Trophoblast cell (in vitro differentiated cells and primary cell): ENCODE results near the gene MS4A6E.
A peak's percentile ranks its signal among the peaks of the same experiment; 100 is the strongest.

ENCODE experiments used
- DNase-seq, 2 donors: peaks; one replicate each; pipeline ENCODE4 v3.0.0-alpha.2; 2016
- H2AFZ ChIP-seq: 2 replicates; pipeline ENCODE4 v1.6.1; 2013; ENCODE audit warnings: low read length, moderate library complexity, mild to moderate bottlenecking; ENCODE audit not compliant: insufficient read depth, poor library complexity
- H2AK5ac ChIP-seq: 2 replicates; pipeline ENCODE4 v1.6.1; 2013; ENCODE audit warnings: mild to moderate bottlenecking, low read length
- H2BK120ac ChIP-seq: 2 replicates; pipeline ENCODE4 v1.6.1; 2013; ENCODE audit warnings: low read length, mild to moderate bottlenecking, moderate library complexity; ENCODE audit not compliant: insufficient read depth, poor library complexity
- H2BK12ac ChIP-seq: 2 replicates; pipeline ENCODE4 v1.6.1; 2013; ENCODE audit warnings: mild to moderate bottlenecking, low read length, moderate library complexity
- H2BK5ac ChIP-seq: 2 replicates; pipeline ENCODE4 v1.6.1; 2013; ENCODE audit warnings: low read length, low read depth, moderate library complexity, mild to moderate bottlenecking; ENCODE audit not compliant: poor library complexity
- H3K14ac ChIP-seq: 2 replicates; pipeline ENCODE4 v1.6.1; 2013; ENCODE audit warnings: mild to moderate bottlenecking, low read length
- H3K18ac ChIP-seq: 2 replicates; pipeline ENCODE4 v1.6.1; 2013; ENCODE audit warnings: mild to moderate bottlenecking, low read length
- H3K23ac ChIP-seq: 2 replicates; pipeline ENCODE4 v1.6.1; 2013; ENCODE audit warnings: low read length
- H3K27ac ChIP-seq: 2 replicates; pipeline ENCODE4 v1.5.1; 2013; ENCODE audit warnings: low read depth, mild to moderate bottlenecking, inconsistent platforms, low read length, moderate library complexity
- H3K27me3 ChIP-seq: 2 replicates; pipeline ENCODE4 v1.6.1; 2013; ENCODE audit warnings: inconsistent platforms, mild to moderate bottlenecking, low read length, moderate library complexity; ENCODE audit not compliant: insufficient read depth
- H3K36me3 ChIP-seq, 2 experiments: 1 replicate in 1 of 2; 2 replicates in 1 of 2; pipeline ENCODE4 v1.6.1; 2013; ENCODE audit warnings: low read length in 2 of 2, mild to moderate bottlenecking in 2 of 2, moderate library complexity in 1 of 2; ENCODE audit not compliant: insufficient read depth in 2 of 2, control insufficient read depth in 1 of 2
- H3K4ac ChIP-seq: 2 replicates; pipeline ENCODE4 v1.6.1; 2013; ENCODE audit warnings: low read depth, mild to moderate bottlenecking, low read length, moderate library complexity
- H3K4me1 ChIP-seq, 2 experiments: 1 replicate in 1 of 2; 2 replicates in 1 of 2; pipeline ENCODE4 v1.6.1; 2013; ENCODE audit warnings: low read length in 2 of 2, mild to moderate bottlenecking in 2 of 2, moderate library complexity in 1 of 2; ENCODE audit not compliant: insufficient read depth in 2 of 2, control insufficient read depth in 1 of 2
- H3K4me2 ChIP-seq: 2 replicates; pipeline ENCODE4 v1.6.1; 2013; ENCODE audit warnings: inconsistent platforms, mild to moderate bottlenecking, low read length, moderate library complexity
- H3K4me3 ChIP-seq: 2 replicates; pipeline ENCODE4 v1.5.1; 2013; ENCODE audit warnings: mild to moderate bottlenecking, low read depth, low read length, inconsistent platforms
- H3K79me1 ChIP-seq: one replicate; pipeline ENCODE4 v1.6.1; 2013; ENCODE audit warnings: low read length
- H3K79me2 ChIP-seq: 2 replicates; pipeline ENCODE4 v1.6.1; 2013; ENCODE audit warnings: low read length, mild to moderate bottlenecking; ENCODE audit not compliant: control insufficient read depth, insufficient read depth, poor library complexity
- H3K9ac ChIP-seq: 2 replicates; pipeline ENCODE4 v1.6.1; 2013; ENCODE audit warnings: mild to moderate bottlenecking, low read length
- H3K9me3 ChIP-seq: 2 replicates; pipeline ENCODE4 v1.6.1; 2013; ENCODE audit warnings: low read depth, mild to moderate bottlenecking, control low read depth, inconsistent platforms, low read length; ENCODE audit not compliant: insufficient read depth
- H4K12ac ChIP-seq: 2 replicates; pipeline ENCODE4 v1.6.1; 2013; ENCODE audit warnings: low read depth, mild to moderate bottlenecking, low read length, moderate library complexity
- H4K8ac ChIP-seq: 2 replicates; pipeline ENCODE4 v1.6.1; 2013; ENCODE audit warnings: low read depth, mild to moderate bottlenecking, low read length, moderate library complexity
- H4K91ac ChIP-seq: one replicate; pipeline ENCODE4 v1.6.1; 2013; ENCODE audit warnings: low read depth, mild to moderate bottlenecking, low read length, moderate library complexity
- WGBS: extraction: QIAGEN DNeasy Blood & Tissue Kit; methylation state at CpG from one replicate; pipeline ENCODE4 v1.1.7; 2013; ENCODE audit warnings: missing lambda C conversion rate; ENCODE audit not compliant: insufficient read length, insufficient coverage; ENCODE audit errors: extremely low coverage; 5-methylcytosine and 5-hydroxymethylcytosine counted together

Gene MS4A6E

GRCh38 chr11:60371854-60372253 is 44.8 kb downstream of the MS4A6E start:
- Histone ChIP-seq H2BK12ac (no peak overlapping the region), H3K4me3 (no peak overlapping the region), H3K18ac (no peak overlapping the region), H2BK5ac (no peak overlapping the region), H3K79me2 (no peaks in the 10 kb centered on the region), H4K91ac (no peak overlapping the region), H3K79me1 (peaks cover 10% of the 10 kb centered on the region), H3K9me3 (peaks cover 2% of the 10 kb centered on the region), H2AFZ (no peak overlapping the region), H2AK5ac (no peak overlapping the region), H4K12ac (no peak overlapping the region), H3K27ac (no peak overlapping the region), H3K9ac (no peak overlapping the region), H3K23ac (no peak overlapping the region), H4K8ac (no peak overlapping the region), H3K27me3 (no peaks in the 10 kb centered on the region), H3K36me3 (no peaks in the 10 kb centered on the region), H2BK120ac (no peak overlapping the region), H3K14ac (no peak overlapping the region), H3K4me1 (peaks cover 2 to 3% of the 10 kb centered on the region in 2 experiments), H3K4ac (no peak overlapping the region), H3K4me2 (no peak overlapping the region)
- no CpG with 5 or more reads among the region's 1 CpG for WGBS
- DNase-seq, result no peak

- Histone ChIP-seq H3K4me3 (no peak overlapping the region), H3K27ac (peak overlapping the region; percentile 46), H4K8ac (no peak overlapping the region), H4K91ac (no peak overlapping the region), H4K12ac (no peak overlapping the region), H3K9ac (no peak overlapping the region), H3K4me2 (no peak overlapping the region), H3K23ac (no peak overlapping the region), H3K9me3 (peaks cover 2% of the 10 kb centered on the region), H2BK5ac (peak overlapping the region; percentile 23), H2BK12ac (no peak overlapping the region), H3K4ac (no peak overlapping the region), H3K18ac (no peak overlapping the region), H3K27me3 (no peaks in the 10 kb centered on the region), H3K79me1 (peaks cover 14% of the 10 kb centered on the region), H2AK5ac (no peak overlapping the region), H2BK120ac (no peak overlapping the region), H3K36me3 (no peaks in the 10 kb centered on the region), H3K4me1 (peaks cover 2 to 3% of the 10 kb centered on the region in 2 experiments), H3K79me2 (no peaks in the 10 kb centered on the region), H3K14ac (no peak overlapping the region), H2AFZ (no peak overlapping the region)
- no CpG with 5 or more reads among the region's 3 CpGs for WGBS
- peak; percentile 77 to 84 for DNase-seq
These were observed 45.7 kb downstream of the MS4A6E start for GRCh38 chr11:60372767-60373166.

GRCh38 chr11:60375316-60375715 is 48.3 kb downstream of the MS4A6E start:
- Histone ChIP-seq H3K79me1 (peaks cover 19% of the 10 kb centered on the region), H3K79me2 (no peaks in the 10 kb centered on the region), H3K9ac (no peak overlapping the region), H3K14ac (peak overlapping the region; percentile 55), H2AFZ (no peak overlapping the region), H3K4me2 (no peak overlapping the region), H2BK120ac (peak overlapping the region; percentile 30), H4K91ac (peak overlapping the region; percentile 38), H4K8ac (no peak overlapping the region), H3K27ac (no peak overlapping the region), H3K9me3 (peaks cover 2% of the 10 kb centered on the region), H3K4me1 (peaks cover 5% of the 10 kb centered on the region in 2 experiments), H2AK5ac (no peak overlapping the region), H3K18ac (no peak overlapping the region), H3K4me3 (no peak overlapping the region), H3K36me3 (no peaks in the 10 kb centered on the region), H3K23ac (no peak overlapping the region), H4K12ac (no peak overlapping the region), H2BK5ac (peak overlapping the region; percentile 30), H2BK12ac (peak overlapping the region; percentile 63), H3K27me3 (no peaks in the 10 kb centered on the region), H3K4ac (no peak overlapping the region)
- DNase-seq, result no peak
- WGBS, result no CpG with 5 or more reads among the region's 3 CpGs

- Histone ChIP-seq H2BK5ac (no peak overlapping the region), H3K9me3 (peaks cover 2% of the 10 kb centered on the region), H4K91ac (peak overlapping the region; percentile 30), H2BK120ac (no peak overlapping the region), H3K79me2 (no peaks in the 10 kb centered on the region), H3K4me3 (no peak overlapping the region), H2AK5ac (no peak overlapping the region), H3K27ac (peak overlapping the region; percentile 67), H3K27me3 (no peaks in the 10 kb centered on the region), H3K9ac (no peak overlapping the region), H3K14ac (no peak overlapping the region), H3K18ac (no peak overlapping the region), H4K8ac (no peak overlapping the region), H3K4me2 (no peak overlapping the region), H3K79me1 (peaks cover 19% of the 10 kb centered on the region), H3K4ac (no peak overlapping the region), H3K4me1 (peaks cover 5% of the 10 kb centered on the region in 2 experiments), H2AFZ (no peak overlapping the region), H2BK12ac (no peak overlapping the region), H4K12ac (no peak overlapping the region), H3K23ac (no peak overlapping the region), H3K36me3 (no peaks in the 10 kb centered on the region)
- DNase-seq, result peak; percentile 56 to 84
- no CpG with 5 or more reads among the region's 3 CpGs for WGBS
These were observed 49.5 kb downstream of the MS4A6E start for GRCh38 chr11:60376601-60377000.
